ENCODE results near the gene LRTM2.
A peak's percentile ranks its signal among the peaks of the same experiment; 100 is the strongest.
"Not testable (repeated sequence)": the region's sequence is repeated elsewhere in the genome, so short reads cannot be mapped to it uniquely, and the experiment has no call there.

The LRTM2 gene

GRCh38 chr12:1816730-1817348, 3.5 kb upstream of the LRTM2 start:
- no peaks in the 10 kb centered on the region for H3K4me1 ChIP-seq (ENCODE audit: control insufficient read depth, low read depth, low read length)
- no peaks in the 10 kb centered on the region for H3K36me3 ChIP-seq (ENCODE audit: control insufficient read depth, low read depth, low read length)
- H3K9ac ChIP-seq (ENCODE audit: low read length), result no peak overlapping the region
- no peak overlapping the region for H3K4me3 ChIP-seq (ENCODE audit: low read length)
- no peak overlapping the region for H3K27ac ChIP-seq (ENCODE audit: low read length)
- H3K27me3 ChIP-seq (ENCODE audit: control insufficient read depth, insufficient read depth, low read length), result peaks cover 29% of the 10 kb centered on the region
- H3K9me3 ChIP-seq (ENCODE audit: control insufficient read depth, low read depth, low read length), result no peaks in the 10 kb centered on the region

GRCh38 chr12:1817928-1818327, 2.4 kb upstream of the LRTM2 start:
- not testable (repeated sequence) for H3K27ac ChIP-seq (ENCODE audit: low read length); H3K9ac ChIP-seq (ENCODE audit: low read length); H3K4me3 ChIP-seq (ENCODE audit: low read length); H3K9me3 ChIP-seq (ENCODE audit: control insufficient read depth, low read depth, low read length); H3K4me1 ChIP-seq (ENCODE audit: control insufficient read depth, low read depth, low read length); H3K36me3 ChIP-seq (ENCODE audit: control insufficient read depth, low read depth, low read length)
- H3K27me3 ChIP-seq (ENCODE audit: control insufficient read depth, insufficient read depth, low read length), result peaks cover 37% of the 10 kb centered on the region

GRCh38 chr12:1819050-1819449, 1.3 kb upstream of the LRTM2 start:
- no peaks in the 10 kb centered on the region for H3K9me3 ChIP-seq (ENCODE audit: control insufficient read depth, low read depth, low read length)
- H3K27ac ChIP-seq (ENCODE audit: low read length), result no peak overlapping the region
- no peaks in the 10 kb centered on the region for H3K4me1 ChIP-seq (ENCODE audit: control insufficient read depth, low read depth, low read length)
- peaks cover 37% of the 10 kb centered on the region for H3K27me3 ChIP-seq (ENCODE audit: control insufficient read depth, insufficient read depth, low read length)
- H3K9ac ChIP-seq (ENCODE audit: low read length), result no peak overlapping the region
- no peak overlapping the region for H3K4me3 ChIP-seq (ENCODE audit: low read length)
- no peaks in the 10 kb centered on the region for H3K36me3 ChIP-seq (ENCODE audit: control insufficient read depth, low read depth, low read length)

GRCh38 chr12:1819571-1819970, 794 bp upstream of the LRTM2 start:
- peaks cover 37% of the 10 kb centered on the region for H3K27me3 ChIP-seq (ENCODE audit: control insufficient read depth, insufficient read depth, low read length)
- H3K27ac ChIP-seq (ENCODE audit: low read length), result no peak overlapping the region

GRCh38 chr12:1820896-1821291, 529 bp downstream of the LRTM2 start:
- Histone ChIP-seq H3K36me3 (ENCODE audit: control insufficient read depth, low read depth, low read length) (no peaks in the 10 kb centered on the region), H3K4me3 (ENCODE audit: low read length) (peak overlapping the region; percentile 54), H3K27me3 (ENCODE audit: control insufficient read depth, insufficient read depth, low read length) (peaks cover 37% of the 10 kb centered on the region), H3K4me1 (ENCODE audit: control insufficient read depth, low read depth, low read length) (no peaks in the 10 kb centered on the region), H3K27ac (ENCODE audit: low read length) (no peak overlapping the region), H3K9ac (ENCODE audit: low read length) (no peak overlapping the region), H3K9me3 (ENCODE audit: control insufficient read depth, low read depth, low read length) (no peaks in the 10 kb centered on the region)

More at GRCh38 chr12:1819571-1819970, 794 bp upstream of the LRTM2 start:
- Histone ChIP-seq H3K9me3 (ENCODE audit: control insufficient read depth, low read depth, low read length) (no peaks in the 10 kb centered on the region), H3K36me3 (ENCODE audit: control insufficient read depth, low read depth, low read length) (no peaks in the 10 kb centered on the region), H3K4me3 (ENCODE audit: low read length) (no peak overlapping the region), H3K4me1 (ENCODE audit: control insufficient read depth, low read depth, low read length) (no peaks in the 10 kb centered on the region), H3K9ac (ENCODE audit: low read length) (no peak overlapping the region)

GRCh38 chr12:1821805-1822204, 1.4 kb downstream of the LRTM2 start:
- Histone ChIP-seq H3K27me3 (ENCODE audit: control insufficient read depth, insufficient read depth, low read length) (peaks cover 37% of the 10 kb centered on the region), H3K36me3 (ENCODE audit: control insufficient read depth, low read depth, low read length) (no peaks in the 10 kb centered on the region), H3K9ac (ENCODE audit: low read length) (no peak overlapping the region), H3K9me3 (ENCODE audit: control insufficient read depth, low read depth, low read length) (no peaks in the 10 kb centered on the region), H3K4me1 (ENCODE audit: control insufficient read depth, low read depth, low read length) (no peaks in the 10 kb centered on the region), H3K27ac (ENCODE audit: low read length) (no peak overlapping the region), H3K4me3 (ENCODE audit: low read length) (no peak overlapping the region)

GRCh38 chr12:1822699-1823098, 2.3 kb downstream of the LRTM2 start:
- H3K4me3 ChIP-seq (ENCODE audit: low read length), result no peak overlapping the region
- H3K4me1 ChIP-seq (ENCODE audit: control insufficient read depth, low read depth, low read length), result no peaks in the 10 kb centered on the region
- no peaks in the 10 kb centered on the region for H3K36me3 ChIP-seq (ENCODE audit: control insufficient read depth, low read depth, low read length)
- no peaks in the 10 kb centered on the region for H3K9me3 ChIP-seq (ENCODE audit: control insufficient read depth, low read depth, low read length)
- H3K27me3 ChIP-seq (ENCODE audit: control insufficient read depth, insufficient read depth, low read length), result peaks cover 37% of the 10 kb centered on the region
- no peak overlapping the region for H3K27ac ChIP-seq (ENCODE audit: low read length)
- H3K9ac ChIP-seq (ENCODE audit: low read length), result no peak overlapping the region

- H3K4me3 ChIP-seq (ENCODE audit: low read length), result no peak overlapping the region
- no peak overlapping the region for H3K27ac ChIP-seq (ENCODE audit: low read length)
- no peaks in the 10 kb centered on the region for H3K9me3 ChIP-seq (ENCODE audit: control insufficient read depth, low read depth, low read length)
- peaks cover 37% of the 10 kb centered on the region for H3K27me3 ChIP-seq (ENCODE audit: control insufficient read depth, insufficient read depth, low read length)
- H3K36me3 ChIP-seq (ENCODE audit: control insufficient read depth, low read depth, low read length), result no peaks in the 10 kb centered on the region
- no peak overlapping the region for H3K9ac ChIP-seq (ENCODE audit: low read length)
- H3K4me1 ChIP-seq (ENCODE audit: control insufficient read depth, low read depth, low read length), result no peaks in the 10 kb centered on the region
Observed at GRCh38 chr12:1823237-1823636, 2.9 kb downstream of the LRTM2 start.

GRCh38 chr12:1825382-1826102, 5.2 kb downstream of the LRTM2 start:
- no peaks in the 10 kb centered on the region for H3K4me1 ChIP-seq (ENCODE audit: control insufficient read depth, low read depth, low read length)
- no peak overlapping the region for H3K4me3 ChIP-seq (ENCODE audit: low read length)

GRCh38 chr12:1826401-1826800, 6.0 kb downstream of the LRTM2 start:
- no peak overlapping the region for H3K27ac ChIP-seq (ENCODE audit: low read length)
- no peaks in the 10 kb centered on the region for H3K9me3 ChIP-seq (ENCODE audit: control insufficient read depth, low read depth, low read length)
- no peak overlapping the region for H3K4me3 ChIP-seq (ENCODE audit: low read length)
- H3K27me3 ChIP-seq (ENCODE audit: control insufficient read depth, insufficient read depth, low read length), result peaks cover 21% of the 10 kb centered on the region
- H3K4me1 ChIP-seq (ENCODE audit: control insufficient read depth, low read depth, low read length), result peaks cover 3% of the 10 kb centered on the region
- no peak overlapping the region for H3K9ac ChIP-seq (ENCODE audit: low read length)
- H3K36me3 ChIP-seq (ENCODE audit: control insufficient read depth, low read depth, low read length), result no peaks in the 10 kb centered on the region

More at GRCh38 chr12:1825382-1826102, 5.2 kb downstream of the LRTM2 start:
- no peak overlapping the region for H3K9ac ChIP-seq (ENCODE audit: low read length)
- H3K27ac ChIP-seq (ENCODE audit: low read length), result no peak overlapping the region
- H3K9me3 ChIP-seq (ENCODE audit: control insufficient read depth, low read depth, low read length), result no peaks in the 10 kb centered on the region
- peaks cover 24% of the 10 kb centered on the region for H3K27me3 ChIP-seq (ENCODE audit: control insufficient read depth, insufficient read depth, low read length)
- H3K36me3 ChIP-seq (ENCODE audit: control insufficient read depth, low read depth, low read length), result no peaks in the 10 kb centered on the region

- H3K4me3 ChIP-seq (ENCODE audit: low read length), result no peak overlapping the region
- H3K27ac ChIP-seq (ENCODE audit: low read length), result no peak overlapping the region
- H3K36me3 ChIP-seq (ENCODE audit: control insufficient read depth, low read depth, low read length), result no peaks in the 10 kb centered on the region
- no peaks in the 10 kb centered on the region for H3K9me3 ChIP-seq (ENCODE audit: control insufficient read depth, low read depth, low read length)
- H3K4me1 ChIP-seq (ENCODE audit: control insufficient read depth, low read depth, low read length), result peaks cover 4% of the 10 kb centered on the region
- no peak overlapping the region for H3K9ac ChIP-seq (ENCODE audit: low read length)
- peaks cover 21% of the 10 kb centered on the region for H3K27me3 ChIP-seq (ENCODE audit: control insufficient read depth, insufficient read depth, low read length)
Observed at GRCh38 chr12:1826867-1827705, 6.7 kb downstream of the LRTM2 start.
